Measurements from ENCODE around the gene PGA4.
"Not testable (repeated sequence)": the region's sequence is repeated elsewhere in the genome, so short reads cannot be mapped to it uniquely, and the experiment has no call there.

PGA4 gene

DNA sequence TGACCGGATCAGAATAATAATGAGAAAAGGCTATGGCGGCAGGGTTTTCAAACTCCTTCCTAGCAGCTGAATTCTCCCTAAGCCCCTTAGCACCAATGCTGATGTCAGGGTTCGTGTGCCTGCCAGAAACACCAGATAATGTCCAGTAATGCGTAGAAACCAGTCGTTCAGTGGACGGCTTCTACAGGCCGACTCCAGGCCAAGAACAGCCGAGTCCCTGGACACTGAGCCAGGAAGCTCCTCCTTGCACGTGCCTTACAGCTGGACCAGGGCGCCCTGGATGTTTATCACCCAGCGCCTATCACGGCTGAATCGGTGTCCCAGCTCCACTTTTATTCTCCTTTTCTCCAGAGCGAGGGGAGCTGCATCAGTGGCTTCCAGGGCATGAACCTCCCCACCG, 9.9 kb upstream of the PGA4 start:
- not testable (repeated sequence) for DNase-seq (ENCODE audit: low read depth); H3K4me3 ChIP-seq (ENCODE audit: low read length)

DNA sequence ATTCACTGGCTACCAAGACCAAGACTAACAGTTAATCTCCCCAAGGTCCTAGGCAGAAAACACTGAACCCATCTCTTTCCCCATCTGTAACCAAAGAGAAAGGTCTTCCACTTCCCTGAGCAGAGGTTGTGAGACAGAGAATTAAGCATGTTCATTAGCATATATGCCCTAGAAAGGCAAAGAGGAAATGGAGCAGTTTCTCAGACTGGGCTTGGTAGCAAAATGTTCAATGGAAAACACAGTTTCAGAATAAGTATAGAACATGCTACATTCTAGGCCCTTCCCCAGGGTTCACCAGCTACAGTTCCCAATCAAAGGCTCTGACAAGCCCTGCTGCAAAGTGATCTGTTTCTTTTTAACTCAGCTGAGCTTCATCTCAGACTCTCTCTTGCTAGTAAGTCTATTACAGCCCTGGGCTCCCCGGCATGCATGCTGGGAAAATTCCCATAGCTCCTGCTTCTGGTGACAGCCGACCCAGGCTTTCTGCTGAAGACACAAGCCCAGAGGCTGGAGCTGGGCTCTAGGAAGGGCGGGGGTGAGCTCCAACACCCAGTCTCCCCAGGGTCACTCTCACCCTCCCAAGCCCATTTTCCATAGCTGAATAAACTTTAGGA, 8.3 kb upstream of the PGA4 start:
- DNase-seq (ENCODE audit: low read depth): not testable (repeated sequence)

DNA sequence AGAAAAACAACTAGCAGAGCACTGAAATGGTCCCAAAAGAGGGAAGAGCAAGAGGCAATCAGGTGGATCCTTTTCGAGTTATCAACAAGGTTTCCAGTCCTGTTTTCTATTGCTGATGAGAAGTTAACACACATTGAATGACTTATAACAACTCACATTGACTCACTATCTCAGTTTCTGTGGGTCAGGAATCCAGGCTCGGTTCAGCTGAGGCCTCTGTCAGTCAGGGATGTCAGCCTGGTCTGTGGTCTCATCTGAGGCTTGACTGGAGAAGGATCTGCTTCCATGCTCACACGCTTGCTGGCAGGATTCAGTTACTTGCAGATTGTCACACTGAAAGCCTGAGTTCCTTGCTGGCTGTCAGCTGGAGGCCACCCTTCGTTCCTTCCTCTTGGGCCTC, 3.8 kb upstream of the PGA4 start:
- not testable (repeated sequence) for DNase-seq (ENCODE audit: low read depth); H3K4me3 ChIP-seq (ENCODE audit: low read length)

More for the DNA sequence above, 8.3 kb upstream of the PGA4 start:
- H3K4me3 ChIP-seq (ENCODE audit: low read length): not testable (repeated sequence)

DNA sequence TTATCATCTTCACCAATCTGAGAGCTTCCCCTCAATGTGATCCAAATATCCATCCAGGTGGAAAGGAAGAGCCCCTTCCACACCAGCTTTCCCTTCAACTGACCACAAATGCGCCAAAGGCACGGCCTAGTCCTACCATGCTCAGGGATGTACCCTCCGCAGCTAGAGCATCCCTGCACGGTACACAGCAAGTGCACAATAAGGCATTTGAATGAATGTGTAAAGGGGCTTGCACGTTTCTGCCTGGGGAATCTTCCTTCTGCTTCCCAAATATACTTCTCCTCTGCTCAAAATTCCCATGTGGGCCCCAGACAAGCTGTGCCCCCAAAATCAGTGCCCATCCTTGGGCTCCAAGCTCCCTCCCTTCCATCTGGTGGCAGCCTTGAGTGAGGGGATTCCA, 3.1 kb upstream of the PGA4 start:
- H3K4me3 ChIP-seq (ENCODE audit: low read length); DNase-seq (ENCODE audit: low read depth): not testable (repeated sequence)

DNA sequence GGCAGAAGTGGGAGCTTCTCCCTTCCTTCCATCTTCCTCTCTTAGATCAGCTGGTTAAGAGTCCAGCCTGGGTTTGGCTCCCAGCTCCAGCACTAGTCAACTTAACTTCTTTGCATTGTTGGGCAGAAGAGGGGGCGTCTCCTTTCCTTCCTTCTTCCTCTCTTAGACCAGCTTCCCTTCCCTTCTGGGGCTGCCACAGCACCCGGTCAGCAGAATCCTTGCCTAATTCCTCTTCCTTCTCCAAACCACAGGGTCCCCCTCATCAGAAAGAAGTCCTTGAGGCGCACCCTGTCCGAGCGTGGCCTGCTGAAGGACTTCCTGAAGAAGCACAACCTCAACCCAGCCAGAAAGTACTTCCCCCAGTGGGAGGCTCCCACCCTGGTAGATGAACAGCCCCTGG, 545 bp downstream of the PGA4 start:
- not testable (repeated sequence) for DNase-seq (ENCODE audit: low read depth); H3K4me3 ChIP-seq (ENCODE audit: low read length)

DNA sequence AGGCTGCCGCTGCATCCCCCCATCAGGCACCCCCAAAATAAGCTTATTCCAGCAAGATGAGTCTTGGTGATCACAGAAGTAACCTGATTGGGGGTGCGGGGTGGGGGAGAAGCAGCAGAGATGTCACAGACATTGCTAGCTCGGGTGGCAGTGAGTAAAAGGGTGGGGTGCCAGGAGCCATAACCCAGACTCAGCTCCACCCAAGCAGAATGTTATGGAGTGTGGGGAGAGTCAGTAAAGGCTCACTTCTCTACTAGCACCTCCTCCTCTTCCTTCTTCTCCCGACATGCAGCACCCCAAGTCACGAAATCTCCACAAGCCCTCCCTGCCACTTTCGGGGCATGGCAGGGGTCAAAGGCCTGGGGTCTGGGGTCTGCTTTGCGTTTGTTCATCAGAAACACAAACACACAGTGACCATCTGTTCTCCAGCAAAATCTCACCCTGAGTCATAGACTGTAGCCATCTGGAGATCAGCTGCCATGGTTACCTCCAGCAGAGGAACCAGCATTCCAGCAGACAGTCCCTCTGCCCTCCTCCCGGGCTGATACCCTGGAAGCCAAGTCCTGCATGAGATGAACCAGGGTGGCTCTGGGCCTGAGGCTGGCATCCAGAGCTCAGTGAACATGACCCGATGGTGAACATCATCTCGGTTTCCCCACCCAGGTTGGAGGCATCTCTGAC, 4.5 kb downstream of the PGA4 start:
- not testable (repeated sequence) for DNase-seq (ENCODE audit: low read depth); H3K4me3 ChIP-seq (ENCODE audit: low read length)

DNA sequence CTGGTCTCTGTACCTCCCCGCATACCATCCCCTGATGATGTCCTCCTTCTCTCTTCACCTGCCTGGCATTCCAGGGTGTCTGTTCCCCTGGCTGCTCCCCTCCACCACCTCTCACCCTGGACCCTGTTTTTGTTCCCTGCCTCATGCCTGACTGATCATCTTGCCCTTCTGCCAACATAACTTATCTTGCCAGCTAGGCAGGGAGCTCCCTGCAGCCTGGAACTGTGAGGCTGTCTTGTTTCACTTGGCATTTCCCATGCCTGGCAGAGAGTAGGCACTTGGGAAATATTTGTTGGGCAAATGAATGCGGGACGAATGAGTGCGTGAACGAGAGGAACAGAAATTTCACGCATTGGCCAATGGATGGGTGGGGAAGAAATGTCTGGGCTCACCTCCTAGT, 7.3 kb downstream of the PGA4 start:
- not testable (repeated sequence) for DNase-seq (ENCODE audit: low read depth); H3K4me3 ChIP-seq (ENCODE audit: low read length)

DNA sequence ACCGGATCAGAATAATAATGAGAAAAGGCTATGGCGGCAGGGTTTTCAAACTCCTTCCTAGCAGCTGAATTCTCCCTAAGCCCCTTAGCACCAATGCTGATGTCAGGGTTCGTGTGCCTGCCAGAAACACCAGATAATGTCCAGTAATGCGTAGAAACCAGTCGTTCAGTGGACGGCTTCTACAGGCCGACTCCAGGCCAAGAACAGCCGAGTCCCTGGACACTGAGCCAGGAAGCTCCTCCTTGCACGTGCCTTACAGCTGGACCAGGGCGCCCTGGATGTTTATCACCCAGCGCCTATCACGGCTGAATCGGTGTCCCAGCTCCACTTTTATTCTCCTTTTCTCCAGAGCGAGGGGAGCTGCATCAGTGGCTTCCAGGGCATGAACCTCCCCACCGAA, 8.9 kb downstream of the PGA4 start:
- H3K4me3 ChIP-seq (ENCODE audit: low read length); DNase-seq (ENCODE audit: low read depth): not testable (repeated sequence)

DNA sequence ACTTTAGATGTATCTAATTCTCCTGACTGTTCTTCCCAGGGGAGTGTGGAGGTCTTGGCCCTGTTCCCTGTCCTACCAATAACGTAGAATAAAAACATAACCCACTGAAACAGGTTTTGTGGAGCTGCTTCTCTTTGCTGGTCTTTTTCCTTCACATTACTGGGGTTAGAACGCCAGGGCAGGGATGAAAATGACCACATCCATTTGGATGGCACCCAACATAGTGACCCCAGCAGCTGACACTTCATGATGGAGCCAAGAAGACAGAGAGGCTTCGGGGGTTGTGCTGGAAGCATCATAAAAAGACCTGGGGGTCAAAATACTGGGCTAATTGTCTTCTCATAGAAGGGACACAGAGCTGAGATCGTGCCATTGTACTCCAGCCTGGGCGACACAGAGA, 9.4 kb downstream of the PGA4 start:
- H3K4me3 ChIP-seq (ENCODE audit: low read length); DNase-seq (ENCODE audit: low read depth): not testable (repeated sequence)

DNA sequence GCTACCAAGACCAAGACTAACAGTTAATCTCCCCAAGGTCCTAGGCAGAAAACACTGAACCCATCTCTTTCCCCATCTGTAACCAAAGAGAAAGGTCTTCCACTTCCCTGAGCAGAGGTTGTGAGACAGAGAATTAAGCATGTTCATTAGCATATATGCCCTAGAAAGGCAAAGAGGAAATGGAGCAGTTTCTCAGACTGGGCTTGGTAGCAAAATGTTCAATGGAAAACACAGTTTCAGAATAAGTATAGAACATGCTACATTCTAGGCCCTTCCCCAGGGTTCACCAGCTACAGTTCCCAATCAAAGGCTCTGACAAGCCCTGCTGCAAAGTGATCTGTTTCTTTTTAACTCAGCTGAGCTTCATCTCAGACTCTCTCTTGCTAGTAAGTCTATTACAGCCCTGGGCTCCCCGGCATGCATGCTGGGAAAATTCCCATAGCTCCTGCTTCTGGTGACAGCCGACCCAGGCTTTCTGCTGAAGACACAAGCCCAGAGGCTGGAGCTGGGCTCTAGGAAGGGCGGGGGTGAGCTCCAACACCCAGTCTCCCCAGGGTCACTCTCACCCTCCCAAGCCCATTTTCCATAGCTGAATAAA, 10.5 kb downstream of the PGA4 start:
- not testable (repeated sequence) for H3K4me3 ChIP-seq (ENCODE audit: low read length); DNase-seq (ENCODE audit: low read depth)

DNA sequence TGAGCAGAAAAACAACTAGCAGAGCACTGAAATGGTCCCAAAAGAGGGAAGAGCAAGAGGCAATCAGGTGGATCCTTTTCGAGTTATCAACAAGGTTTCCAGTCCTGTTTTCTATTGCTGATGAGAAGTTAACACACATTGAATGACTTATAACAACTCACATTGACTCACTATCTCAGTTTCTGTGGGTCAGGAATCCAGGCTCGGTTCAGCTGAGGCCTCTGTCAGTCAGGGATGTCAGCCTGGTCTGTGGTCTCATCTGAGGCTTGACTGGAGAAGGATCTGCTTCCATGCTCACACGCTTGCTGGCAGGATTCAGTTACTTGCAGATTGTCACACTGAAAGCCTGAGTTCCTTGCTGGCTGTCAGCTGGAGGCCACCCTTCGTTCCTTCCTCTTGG, 15.0 kb downstream of the PGA4 start:
- DNase-seq (ENCODE audit: low read depth); H3K4me3 ChIP-seq (ENCODE audit: low read length): not testable (repeated sequence)

DNA sequence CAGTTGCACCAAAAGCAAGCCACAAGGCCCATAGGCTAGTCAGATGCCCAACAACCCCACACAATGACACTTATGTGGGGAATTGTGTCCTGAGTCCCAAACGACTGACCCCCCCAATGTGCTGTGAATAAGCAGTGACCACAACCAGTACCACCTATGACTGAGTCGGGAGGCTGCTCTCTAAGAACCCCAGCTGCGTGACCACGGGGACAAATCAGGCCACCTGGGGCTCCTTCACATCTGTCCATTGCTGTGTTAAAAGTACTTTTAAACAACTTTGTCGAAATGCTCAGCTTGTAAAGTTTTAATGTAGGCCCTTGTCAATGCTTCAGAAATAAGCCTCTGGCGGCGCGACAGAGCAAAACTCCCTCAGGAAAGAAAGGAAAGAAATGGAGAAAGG, 18.1 kb downstream of the PGA4 start:
- DNase-seq (ENCODE audit: low read depth): not testable (repeated sequence)

DNA sequence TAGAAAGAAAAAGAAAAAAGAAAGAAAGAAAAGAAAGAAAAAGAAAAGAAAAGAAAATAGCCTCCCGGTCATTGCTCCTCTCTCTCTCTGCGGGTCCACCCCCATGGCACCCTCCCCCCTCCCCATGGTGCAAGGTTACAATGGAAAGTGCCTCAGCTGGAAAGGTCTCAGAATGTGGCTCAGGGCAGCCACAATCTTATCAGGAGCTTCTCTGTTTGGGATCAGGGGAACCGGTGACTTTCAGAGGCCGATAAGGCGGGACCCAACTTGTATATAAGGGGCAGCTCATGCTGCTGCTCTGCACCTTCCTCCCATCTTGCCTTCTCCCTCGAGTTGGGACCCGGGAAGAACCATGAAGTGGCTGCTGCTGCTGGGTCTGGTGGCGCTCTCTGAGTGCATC, 18.7 kb downstream of the PGA4 start, which contains the start of gene PGA5:
PGA5 (plus strand) TSS at position 301 of the 400 bp plus-strand sequence; CDS start at position 353, 52 bp downstream.
- not testable (repeated sequence) for H3K4me3 ChIP-seq (ENCODE audit: low read length)

More for the DNA sequence above, 18.1 kb downstream of the PGA4 start:
- H3K4me3 ChIP-seq (ENCODE audit: low read length): not testable (repeated sequence)

DNA sequence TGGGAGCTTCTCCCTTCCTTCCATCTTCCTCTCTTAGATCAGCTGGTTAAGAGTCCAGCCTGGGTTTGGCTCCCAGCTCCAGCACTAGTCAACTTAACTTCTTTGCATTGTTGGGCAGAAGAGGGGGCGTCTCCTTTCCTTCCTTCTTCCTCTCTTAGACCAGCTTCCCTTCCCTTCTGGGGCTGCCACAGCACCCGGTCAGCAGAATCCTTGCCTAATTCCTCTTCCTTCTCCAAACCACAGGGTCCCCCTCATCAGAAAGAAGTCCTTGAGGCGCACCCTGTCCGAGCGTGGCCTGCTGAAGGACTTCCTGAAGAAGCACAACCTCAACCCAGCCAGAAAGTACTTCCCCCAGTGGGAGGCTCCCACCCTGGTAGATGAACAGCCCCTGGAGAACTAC, 19.4 kb downstream of the PGA4 start:
- H3K4me3 ChIP-seq (ENCODE audit: low read length); DNase-seq (ENCODE audit: low read depth): not testable (repeated sequence)

More for the DNA sequence above, 18.7 kb downstream of the PGA4 start, which contains the start of gene PGA5:
- DNase-seq (ENCODE audit: low read depth): not testable (repeated sequence)

DNA sequence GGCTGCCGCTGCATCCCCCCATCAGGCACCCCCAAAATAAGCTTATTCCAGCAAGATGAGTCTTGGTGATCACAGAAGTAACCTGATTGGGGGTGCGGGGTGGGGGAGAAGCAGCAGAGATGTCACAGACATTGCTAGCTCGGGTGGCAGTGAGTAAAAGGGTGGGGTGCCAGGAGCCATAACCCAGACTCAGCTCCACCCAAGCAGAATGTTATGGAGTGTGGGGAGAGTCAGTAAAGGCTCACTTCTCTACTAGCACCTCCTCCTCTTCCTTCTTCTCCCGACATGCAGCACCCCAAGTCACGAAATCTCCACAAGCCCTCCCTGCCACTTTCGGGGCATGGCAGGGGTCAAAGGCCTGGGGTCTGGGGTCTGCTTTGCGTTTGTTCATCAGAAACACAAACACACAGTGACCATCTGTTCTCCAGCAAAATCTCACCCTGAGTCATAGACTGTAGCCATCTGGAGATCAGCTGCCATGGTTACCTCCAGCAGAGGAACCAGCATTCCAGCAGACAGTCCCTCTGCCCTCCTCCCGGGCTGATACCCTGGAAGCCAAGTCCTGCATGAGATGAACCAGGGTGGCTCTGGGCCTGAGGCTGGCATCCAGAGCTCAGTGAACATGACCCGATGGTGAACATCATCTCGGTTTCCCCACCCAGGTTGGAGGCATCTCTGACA, 23.3 kb downstream of the PGA4 start:
- not testable (repeated sequence) for H3K4me3 ChIP-seq (ENCODE audit: low read length); DNase-seq (ENCODE audit: low read depth)

DNA sequence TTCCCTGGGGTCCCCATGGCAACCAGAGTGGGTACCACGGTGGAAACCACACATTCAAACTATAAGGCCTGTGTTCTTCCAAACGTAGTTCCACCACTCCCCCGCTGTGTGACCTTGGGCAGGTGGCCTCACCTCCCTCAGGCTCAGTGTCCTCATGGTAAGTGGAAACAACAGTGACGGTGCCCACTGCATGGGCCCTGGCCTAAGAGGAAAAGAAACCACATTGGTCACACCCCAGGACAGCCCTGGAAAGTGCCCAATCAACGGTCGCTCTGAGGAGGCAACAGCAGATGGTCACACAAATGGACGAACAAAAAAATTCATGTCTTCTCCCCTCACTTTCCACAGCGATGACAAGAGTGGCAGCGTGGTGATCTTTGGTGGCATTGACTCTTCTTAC, 25.9 kb downstream of the PGA4 start:
- not testable (repeated sequence) for DNase-seq (ENCODE audit: low read depth); H3K4me3 ChIP-seq (ENCODE audit: low read length)

DNA sequence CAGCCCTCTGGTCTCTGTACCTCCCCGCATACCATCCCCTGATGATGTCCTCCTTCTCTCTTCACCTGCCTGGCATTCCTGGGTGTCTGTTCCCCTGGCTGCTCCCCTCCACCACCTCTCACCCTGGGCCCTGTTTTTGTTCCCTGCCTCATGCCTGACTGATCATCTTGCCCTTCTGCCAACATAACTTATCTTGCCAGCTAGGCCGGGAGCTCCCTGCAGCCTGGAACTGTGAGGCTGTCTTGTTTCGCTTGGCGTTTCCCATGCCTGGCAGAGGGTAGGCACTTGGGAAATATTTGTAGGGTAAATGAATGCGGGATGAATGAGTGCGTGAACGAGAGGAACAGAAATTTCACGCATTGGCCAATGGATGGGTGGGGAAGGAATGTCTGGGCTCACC, 27.1 kb downstream of the PGA4 start:
- H3K4me3 ChIP-seq (ENCODE audit: low read length); DNase-seq (ENCODE audit: low read depth): not testable (repeated sequence)

DNA sequence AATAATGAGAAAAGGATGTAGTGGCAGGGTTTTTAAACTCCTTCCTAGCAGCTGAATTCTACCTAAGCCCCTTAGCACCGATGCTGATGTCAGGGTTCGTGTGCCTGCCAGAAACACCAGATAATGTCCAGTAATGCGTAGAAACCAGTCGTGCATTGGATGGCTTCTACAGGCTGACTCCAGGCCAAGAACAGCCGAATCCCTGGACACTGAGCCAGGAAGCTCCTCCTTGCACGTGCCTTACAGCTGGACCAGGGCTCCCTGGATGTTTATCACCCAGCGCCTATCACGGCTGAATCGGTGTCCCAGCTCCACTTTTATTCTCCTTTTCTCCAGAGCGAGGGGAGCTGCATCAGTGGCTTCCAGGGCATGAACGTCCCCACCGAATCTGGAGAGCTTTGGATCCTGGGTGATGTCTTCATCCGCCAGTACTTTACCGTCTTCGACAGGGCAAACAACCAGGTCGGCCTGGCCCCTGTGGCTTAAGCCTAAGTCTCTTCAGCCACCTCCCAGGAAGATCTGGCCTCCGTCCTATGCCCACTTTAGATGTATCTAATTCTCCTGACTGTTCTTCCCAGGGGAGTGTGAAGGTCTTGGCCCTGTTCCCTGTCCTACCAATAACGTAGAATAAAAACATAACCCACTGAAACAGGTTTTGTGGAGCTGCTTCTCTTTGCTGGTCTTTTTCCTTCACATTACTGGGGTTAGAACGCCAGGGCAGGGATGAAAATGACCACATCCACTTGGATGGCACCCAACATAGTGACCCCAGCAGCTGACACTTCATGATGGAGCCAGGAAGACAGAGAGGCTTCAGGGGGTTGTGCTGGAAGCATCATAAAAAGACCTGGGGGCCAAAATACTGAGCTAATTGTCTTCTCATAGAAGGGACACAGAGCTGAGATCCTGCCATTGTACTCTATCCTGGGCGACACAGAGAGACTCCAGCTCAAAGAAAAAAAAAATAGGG, 28.9 kb downstream of the PGA4 start:
- H3K4me3 ChIP-seq (ENCODE audit: low read length); DNase-seq (ENCODE audit: low read depth): not testable (repeated sequence)

DNA sequence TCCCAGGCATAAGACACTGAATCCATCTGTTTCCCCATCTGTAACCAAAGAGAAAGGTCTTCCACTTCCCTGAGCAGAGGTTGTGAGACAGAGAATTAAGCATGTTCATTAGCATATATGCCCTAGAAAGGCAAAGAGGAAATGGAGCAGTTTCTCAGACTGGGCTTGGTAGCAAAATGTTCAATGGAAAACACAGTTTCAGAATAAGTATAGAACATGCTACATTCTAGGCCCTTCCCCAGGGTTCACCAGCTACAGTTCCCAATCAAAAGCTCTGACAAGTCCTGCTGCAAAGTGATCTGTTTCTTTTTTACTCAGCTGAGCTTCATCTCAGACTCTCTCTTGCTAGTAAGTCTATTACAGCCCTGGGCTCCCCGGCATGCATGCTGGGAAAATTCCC, 30.2 kb downstream of the PGA4 start:
- H3K4me3 ChIP-seq (ENCODE audit: low read length); DNase-seq (ENCODE audit: low read depth): not testable (repeated sequence)
